22Rv1 (cell line): Measurements from ENCODE around the gene FOXP1.

Experiments used
- H3K27ac ChIP-seq: fragments of 450-650 bp; 2 replicates; pipeline ENCODE4 v1.5.1; 2017
- CTCF ChIP-seq: fragments of 450-650 bp; IDR thresholded peaks from 2 replicates; pipeline ENCODE4 v1.5.1; 2017; ENCODE audit warnings: mild to moderate bottlenecking
- ZFX ChIP-seq: fragments of 450-650 bp; IDR thresholded peaks from 2 replicates; pipeline ENCODE4 v1.6.1; 2017; ENCODE audit warnings: antibody characterized with exemption, borderline replicate concordance

FOXP1 gene

DNA sequence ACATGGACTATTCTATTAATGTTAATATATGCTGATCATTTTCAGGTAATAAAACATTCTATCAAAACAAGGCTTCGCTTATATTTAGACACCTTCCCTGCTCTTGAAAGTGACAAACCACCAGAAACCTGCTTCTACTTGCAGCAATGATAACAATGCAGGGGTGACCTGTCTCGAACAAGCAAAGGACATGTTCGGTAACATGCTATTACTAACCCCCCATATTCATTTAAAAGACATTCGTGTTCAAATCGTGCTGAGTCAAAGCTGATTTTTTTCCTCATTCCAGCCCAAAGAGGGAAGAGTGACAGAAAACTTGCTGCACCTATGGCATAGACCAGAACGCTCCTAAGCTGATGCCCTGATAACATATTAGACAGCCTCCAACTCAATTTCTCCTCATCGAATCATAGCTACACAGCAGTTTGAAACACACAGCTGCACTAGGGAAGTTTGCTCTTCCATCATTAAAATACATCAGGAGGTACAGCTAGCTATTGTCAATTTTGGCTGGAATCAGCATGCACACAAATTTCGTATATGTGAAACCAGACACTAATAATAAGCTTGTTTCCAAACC is 341.5 kb downstream of the FOXP1 start:
- no peak overlapping the region for H3K27ac ChIP-seq
- TF ChIP-seq ZFX (no peak), CTCF (no peak)

DNA sequence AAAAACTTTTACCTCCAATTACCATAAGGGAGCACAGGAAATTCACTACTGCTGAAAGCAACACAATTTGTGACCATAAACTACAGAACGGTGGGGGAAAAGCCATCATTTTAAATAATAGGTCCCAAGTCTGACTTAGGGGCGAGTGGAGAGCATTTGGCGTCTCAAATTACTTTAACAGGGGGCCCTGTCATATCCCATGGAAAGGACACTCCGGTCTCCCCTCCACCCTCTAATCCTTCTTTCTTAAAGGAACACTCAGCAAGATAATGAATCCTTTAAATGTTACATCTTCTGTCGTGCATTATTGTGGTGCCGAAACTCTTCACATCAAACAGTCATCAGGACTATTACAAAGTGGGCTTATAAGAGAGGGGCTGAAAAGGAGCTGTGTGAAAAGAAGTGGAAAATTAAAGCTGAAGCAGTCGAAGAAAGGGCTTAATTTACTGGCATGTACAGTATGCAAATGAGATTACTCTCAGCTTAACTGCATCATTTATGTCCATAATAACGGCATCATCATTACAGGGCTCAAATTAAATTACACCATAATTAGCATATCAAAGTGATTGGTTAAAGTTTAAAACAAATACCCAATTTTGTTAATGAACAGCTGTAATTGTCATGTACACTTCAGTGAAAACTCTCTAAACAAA is 342.2 kb downstream of the FOXP1 start:
- TF ChIP-seq ZFX (no peak), CTCF (no peak)
- H3K27ac ChIP-seq, result no peak overlapping the region

DNA sequence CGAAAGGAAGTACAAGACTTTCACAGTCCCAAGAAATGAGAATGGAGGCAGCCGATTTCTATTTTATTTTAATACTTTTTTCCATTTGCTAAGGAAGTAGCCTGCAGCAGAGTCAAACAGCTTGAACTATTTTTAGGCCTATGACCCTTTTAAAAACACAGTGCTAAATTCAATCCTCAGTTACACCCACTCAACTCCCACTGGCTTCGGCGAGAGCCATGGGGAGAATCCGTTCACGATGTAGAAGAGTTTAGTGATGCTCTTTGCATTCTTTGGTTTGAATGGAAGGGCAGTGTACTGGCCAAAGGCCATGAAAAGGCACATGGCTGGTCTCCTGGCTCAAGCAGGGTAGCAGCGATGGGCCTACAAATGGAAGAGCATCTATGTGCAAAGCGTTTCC is 343.5 kb downstream of the FOXP1 start:
- no peak overlapping the region for H3K27ac ChIP-seq
- TF ChIP-seq CTCF, result no peak

GRCh38 chr3:71238355-71238757 is 345.2 kb downstream of the FOXP1 start:
- TF ChIP-seq ZFX (no peak), CTCF (no peak)

DNA sequence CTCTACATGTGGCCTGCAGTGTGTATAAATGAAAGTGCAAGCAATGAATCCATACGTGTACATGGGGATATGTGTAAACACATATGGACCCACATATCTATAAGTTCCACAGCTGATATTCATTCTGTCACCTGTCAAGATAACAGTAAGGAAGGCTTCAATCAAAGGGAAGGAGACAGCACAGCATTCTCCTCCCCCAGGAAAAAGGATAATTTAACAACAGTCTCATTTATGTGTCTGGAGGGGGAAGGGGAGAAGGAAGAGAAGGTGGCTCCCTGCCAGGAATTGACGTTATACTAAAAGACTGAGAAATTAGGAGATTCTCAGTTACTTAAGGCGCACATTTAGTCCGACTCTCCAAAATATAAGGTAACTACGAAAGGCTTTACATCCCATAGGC is 345.9 kb downstream of the FOXP1 start:
- no peak overlapping the region for H3K27ac ChIP-seq
- no peak for TF ChIP-seq ZFX
- no peak for TF ChIP-seq CTCF

More at GRCh38 chr3:71238355-71238757, 345.2 kb downstream of the FOXP1 start:
- H3K27ac ChIP-seq, result no peak overlapping the region

- H3K27ac ChIP-seq, result no peak overlapping the region
- TF ChIP-seq CTCF, result no peak
- no peak for TF ChIP-seq ZFX
These were observed 347.7 kb downstream of the FOXP1 start for GRCh38 chr3:71235846-71236245.

GRCh38 chr3:71232895-71233294 is 350.6 kb downstream of the FOXP1 start:
- H3K27ac ChIP-seq, result no peak overlapping the region
- TF ChIP-seq CTCF, result no peak
- no peak for TF ChIP-seq ZFX
